Measurements from ENCODE around the gene RFT1.

DNA sequence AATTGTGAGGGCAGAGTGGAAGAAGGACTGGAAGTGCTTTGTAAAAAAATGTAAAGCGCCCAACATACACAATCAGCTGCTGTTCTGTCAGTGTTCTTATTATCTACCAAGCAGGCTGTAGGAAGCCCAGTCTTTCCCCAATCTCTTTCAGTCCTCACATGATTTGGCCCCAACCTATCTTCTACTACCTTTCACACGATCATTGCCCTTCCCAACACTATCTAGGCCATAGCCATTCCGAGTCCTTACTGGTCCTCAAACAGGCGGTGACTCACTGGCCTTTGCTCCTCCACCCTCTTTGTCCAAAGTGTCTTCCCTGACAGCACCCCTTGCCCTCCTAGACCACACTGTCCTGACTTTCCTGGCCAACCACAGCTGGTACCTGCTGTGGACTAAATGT lies 861 bp upstream of the RFT1 start:
- TF ChIP-seq POLR2A (IDR thresholded peaks at IDR 0.05), result no peak
- TF ChIP-seq, protein P1, sequence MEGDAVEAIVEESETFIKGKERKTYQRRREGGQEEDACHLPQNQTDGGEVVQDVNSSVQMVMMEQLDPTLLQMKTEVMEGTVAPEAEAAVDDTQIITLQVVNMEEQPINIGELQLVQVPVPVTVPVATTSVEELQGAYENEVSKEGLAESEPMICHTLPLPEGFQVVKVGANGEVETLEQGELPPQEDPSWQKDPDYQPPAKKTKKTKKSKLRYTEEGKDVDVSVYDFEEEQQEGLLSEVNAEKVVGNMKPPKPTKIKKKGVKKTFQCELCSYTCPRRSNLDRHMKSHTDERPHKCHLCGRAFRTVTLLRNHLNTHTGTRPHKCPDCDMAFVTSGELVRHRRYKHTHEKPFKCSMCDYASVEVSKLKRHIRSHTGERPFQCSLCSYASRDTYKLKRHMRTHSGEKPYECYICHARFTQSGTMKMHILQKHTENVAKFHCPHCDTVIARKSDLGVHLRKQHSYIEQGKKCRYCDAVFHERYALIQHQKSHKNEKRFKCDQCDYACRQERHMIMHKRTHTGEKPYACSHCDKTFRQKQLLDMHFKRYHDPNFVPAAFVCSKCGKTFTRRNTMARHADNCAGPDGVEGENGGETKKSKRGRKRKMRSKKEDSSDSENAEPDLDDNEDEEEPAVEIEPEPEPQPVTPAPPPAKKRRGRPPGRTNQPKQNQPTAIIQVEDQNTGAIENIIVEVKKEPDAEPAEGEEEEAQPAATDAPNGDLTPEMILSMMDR (IDR thresholded peaks at IDR 0.05 in 8 of 11, conservative IDR thresholded peaks at IDR 0.05 in 3 of 11), result no peak
- no peak for TF ChIP-seq POLR2AphosphoS5 (IDR thresholded peaks at IDR 0.05)

Data from spleen (tissue), 7 donors.